Gastrocnemius medialis (tissue), 4 donors: Measurements from ENCODE around the gene MRM2.

ENCODE experiments used
- POLR2A ChIP-seq, 2 donors: fragments of 450-650 bp; IDR thresholded peaks; one replicate each; pipeline ENCODE4 v1.6.1; 2017; ENCODE audit warnings: antibody characterized with exemption in 2 of 2, mild to moderate bottlenecking in 2 of 2, moderate library complexity in 2 of 2
- TF ChIP-seq, protein P1 (sequence below), 5 experiments: fragments of 450-650 bp in 3 of 5; fragments of 200-600 bp in 2 of 5; sonication (generic) in 2 of 5; IDR thresholded peaks in 4 of 5; conservative IDR thresholded peaks in 1 of 5; 1 replicate in 4 of 5; 2 replicates in 1 of 5; pipeline ENCODE4 v1.5.1; 2016 to 2019; ENCODE audit warnings: antibody characterized with exemption in 5 of 5, mild to moderate bottlenecking in 3 of 5, moderate library complexity in 3 of 5

DNA sequence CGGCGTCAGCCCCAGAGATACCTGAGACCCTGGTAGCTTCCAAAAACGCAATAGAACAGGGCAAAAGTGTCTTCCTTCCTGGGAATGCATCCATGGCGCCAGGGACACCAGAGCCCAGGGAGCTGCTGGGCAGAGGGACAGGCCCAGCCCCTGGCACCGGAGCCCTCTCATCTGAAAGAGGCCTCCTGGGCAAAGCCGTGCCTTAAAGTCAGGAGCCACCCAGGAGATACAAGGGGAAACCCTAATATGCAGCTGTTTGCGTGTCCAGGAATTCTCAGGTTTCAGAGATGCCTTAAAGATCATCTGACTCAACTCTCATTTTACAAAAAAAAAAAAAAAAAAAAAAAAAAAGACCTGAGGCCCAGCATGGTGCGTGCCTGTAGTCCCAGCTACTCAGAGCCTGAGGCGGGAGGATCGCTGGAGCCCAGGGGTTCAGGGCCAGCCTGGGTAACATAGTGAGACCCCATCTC lies 28.0 kb upstream of the MRM2 start:
- no peak for TF ChIP-seq POLR2A (IDR thresholded peaks at IDR 0.05)
- TF ChIP-seq, protein P1, sequence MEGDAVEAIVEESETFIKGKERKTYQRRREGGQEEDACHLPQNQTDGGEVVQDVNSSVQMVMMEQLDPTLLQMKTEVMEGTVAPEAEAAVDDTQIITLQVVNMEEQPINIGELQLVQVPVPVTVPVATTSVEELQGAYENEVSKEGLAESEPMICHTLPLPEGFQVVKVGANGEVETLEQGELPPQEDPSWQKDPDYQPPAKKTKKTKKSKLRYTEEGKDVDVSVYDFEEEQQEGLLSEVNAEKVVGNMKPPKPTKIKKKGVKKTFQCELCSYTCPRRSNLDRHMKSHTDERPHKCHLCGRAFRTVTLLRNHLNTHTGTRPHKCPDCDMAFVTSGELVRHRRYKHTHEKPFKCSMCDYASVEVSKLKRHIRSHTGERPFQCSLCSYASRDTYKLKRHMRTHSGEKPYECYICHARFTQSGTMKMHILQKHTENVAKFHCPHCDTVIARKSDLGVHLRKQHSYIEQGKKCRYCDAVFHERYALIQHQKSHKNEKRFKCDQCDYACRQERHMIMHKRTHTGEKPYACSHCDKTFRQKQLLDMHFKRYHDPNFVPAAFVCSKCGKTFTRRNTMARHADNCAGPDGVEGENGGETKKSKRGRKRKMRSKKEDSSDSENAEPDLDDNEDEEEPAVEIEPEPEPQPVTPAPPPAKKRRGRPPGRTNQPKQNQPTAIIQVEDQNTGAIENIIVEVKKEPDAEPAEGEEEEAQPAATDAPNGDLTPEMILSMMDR (IDR thresholded peaks at IDR 0.05 in 4 of 5, conservative IDR thresholded peaks at IDR 0.05 in 1 of 5): no peak
